Stimulated activated CD4-positive, alpha-beta T cell treated with anti-CD3 and anti-CD28 coated beads, Interleukin-4, amount 100 ng/mL, for 1 hour (primary cell): Measurements from ENCODE around the gene SYDE2.
"Not testable (repeated sequence)": the region's sequence is repeated elsewhere in the genome, so short reads cannot be mapped to it uniquely, and the experiment has no call there.

Source experiments
- DNase-seq: peaks from one replicate; pipeline ENCODE4 v3.0.0-alpha.2; 2020

The SYDE2 gene, protein sequence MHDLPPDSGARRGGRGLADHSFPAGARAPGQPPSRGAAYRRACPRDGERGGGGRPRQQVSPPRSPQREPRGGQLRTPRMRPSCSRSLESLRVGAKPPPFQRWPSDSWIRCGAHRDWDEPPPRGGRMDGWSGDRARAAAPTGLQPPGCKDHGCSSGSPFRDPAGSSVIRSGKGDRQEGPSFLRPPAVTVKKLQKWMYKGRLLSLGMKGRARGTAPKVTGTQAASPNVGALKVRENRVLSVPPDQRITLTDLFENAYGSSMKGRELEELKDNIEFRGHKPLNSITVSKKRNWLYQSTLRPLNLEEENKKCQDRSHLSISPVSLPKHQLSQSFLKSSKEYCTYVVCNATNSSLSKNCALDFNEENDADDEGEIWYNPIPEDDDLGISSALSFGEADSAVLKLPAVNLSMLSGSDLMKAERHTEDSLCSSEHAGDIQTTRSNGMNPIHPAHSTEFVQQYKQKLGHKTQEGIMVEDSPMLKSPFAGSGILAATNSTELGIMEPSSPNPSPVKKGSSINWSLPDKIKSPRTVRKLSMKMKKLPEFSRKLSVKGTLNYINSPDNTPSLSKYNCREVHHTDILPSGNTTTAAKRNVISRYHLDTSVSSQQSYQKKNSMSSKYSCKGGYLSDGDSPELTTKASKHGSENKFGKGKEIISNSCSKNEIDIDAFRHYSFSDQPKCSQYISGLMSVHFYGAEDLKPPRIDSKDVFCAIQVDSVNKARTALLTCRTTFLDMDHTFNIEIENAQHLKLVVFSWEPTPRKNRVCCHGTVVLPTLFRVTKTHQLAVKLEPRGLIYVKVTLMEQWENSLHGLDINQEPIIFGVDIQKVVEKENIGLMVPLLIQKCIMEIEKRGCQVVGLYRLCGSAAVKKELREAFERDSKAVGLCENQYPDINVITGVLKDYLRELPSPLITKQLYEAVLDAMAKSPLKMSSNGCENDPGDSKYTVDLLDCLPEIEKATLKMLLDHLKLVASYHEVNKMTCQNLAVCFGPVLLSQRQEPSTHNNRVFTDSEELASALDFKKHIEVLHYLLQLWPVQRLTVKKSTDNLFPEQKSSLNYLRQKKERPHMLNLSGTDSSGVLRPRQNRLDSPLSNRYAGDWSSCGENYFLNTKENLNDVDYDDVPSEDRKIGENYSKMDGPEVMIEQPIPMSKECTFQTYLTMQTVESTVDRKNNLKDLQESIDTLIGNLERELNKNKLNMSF

DNA sequence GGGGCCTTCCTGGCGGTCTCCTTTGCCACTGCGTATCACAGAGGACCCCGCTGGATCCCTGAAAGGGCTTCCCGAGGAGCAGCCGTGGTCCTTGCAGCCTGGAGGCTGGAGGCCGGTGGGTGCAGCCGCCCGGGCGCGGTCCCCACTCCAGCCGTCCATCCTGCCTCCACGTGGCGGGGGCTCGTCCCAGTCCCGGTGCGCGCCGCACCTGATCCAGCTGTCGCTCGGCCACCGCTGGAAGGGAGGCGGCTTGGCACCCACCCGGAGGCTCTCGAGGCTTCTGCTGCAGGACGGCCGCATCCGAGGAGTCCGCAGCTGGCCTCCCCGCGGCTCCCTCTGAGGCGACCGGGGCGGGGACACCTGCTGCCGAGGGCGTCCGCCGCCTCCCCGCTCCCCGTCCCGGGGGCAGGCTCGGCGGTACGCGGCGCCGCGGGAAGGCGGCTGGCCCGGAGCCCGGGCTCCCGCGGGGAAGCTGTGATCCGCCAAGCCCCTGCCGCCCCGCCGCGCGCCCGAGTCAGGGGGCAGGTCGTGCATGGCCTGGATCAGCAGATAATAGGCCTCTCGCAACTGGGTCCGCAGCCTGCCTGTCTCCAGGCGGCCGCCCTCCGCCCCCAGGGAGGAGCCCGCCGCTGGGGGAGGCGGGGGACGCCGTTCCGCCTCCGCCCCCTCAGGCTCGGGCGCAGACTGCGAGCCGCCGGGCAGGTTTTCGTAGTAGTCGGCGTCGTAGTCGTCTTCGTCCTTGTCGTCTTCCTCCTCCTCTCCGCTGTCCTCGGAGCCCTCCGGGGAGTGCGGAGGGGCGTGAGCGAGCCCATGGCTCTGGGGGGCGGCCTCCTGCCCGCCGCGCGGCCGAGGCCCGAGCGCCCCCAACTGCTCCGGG lies at the start of gene SYDE2:
SYDE2 (minus strand) TSS at position 554 of the 877 bp plus-strand sequence; CDS start at position 534, 20 bp downstream.
- peak; percentile 71 for DNase-seq

DNA sequence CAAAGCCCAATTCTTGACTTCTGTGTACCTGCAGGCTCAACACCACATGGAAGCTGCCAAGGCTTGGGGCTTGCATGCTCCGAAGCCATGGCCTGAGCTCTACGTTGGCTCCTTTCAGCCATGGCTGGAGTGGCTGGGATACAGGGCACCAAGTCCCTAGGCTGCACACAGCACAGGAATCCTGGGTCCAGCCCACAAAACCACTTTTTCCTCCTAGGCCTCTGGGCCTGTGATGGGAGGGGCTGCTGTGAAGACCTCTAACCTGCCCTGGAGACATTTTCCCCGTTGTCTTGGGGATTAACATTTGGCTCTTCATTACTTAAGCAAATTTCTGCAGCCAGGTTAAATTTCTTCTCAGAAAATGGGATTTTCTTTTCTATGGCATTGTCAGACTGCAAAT lies 48.2 kb upstream of the SYDE2 start:
- not testable (repeated sequence) for DNase-seq

DNA sequence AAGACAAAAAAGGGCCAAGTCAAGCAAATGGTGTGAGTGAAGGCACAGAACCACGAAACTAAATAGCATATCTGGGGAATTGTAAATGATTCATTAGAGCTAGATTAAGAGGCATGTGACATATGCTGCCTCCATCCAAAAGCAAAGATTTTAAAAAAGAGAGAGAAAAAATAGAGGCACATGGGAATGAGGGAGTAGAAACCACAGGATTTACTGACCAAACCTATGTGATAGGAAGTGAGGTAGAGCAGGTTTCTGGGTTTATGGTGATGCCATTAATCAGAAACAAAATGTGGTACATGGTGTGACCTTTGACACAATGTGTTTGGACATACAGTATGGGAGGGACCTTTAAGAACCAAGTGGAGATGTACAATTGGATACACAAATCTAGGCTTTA lies 45.1 kb upstream of the SYDE2 start:
- DNase-seq, result no peak

DNA sequence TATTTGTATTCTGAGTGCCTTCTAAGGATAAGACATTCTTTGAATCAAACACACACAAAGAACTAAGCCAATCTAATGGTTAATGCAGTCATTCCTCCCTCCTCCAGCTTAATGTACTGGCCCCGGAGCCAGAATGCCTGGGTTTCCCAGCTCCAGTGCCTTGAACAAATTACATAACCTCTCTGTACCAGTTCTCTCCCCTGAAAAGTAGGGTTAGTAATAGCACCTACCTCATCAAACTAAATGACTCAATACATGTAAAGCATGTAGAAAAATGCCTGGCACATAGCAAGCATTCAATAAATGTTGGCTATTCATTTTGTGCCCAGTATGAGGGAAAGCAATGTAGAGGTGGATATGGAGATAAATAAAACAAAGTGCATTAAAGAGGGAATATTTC lies 44.6 kb upstream of the SYDE2 start:
- no peak for DNase-seq

DNA sequence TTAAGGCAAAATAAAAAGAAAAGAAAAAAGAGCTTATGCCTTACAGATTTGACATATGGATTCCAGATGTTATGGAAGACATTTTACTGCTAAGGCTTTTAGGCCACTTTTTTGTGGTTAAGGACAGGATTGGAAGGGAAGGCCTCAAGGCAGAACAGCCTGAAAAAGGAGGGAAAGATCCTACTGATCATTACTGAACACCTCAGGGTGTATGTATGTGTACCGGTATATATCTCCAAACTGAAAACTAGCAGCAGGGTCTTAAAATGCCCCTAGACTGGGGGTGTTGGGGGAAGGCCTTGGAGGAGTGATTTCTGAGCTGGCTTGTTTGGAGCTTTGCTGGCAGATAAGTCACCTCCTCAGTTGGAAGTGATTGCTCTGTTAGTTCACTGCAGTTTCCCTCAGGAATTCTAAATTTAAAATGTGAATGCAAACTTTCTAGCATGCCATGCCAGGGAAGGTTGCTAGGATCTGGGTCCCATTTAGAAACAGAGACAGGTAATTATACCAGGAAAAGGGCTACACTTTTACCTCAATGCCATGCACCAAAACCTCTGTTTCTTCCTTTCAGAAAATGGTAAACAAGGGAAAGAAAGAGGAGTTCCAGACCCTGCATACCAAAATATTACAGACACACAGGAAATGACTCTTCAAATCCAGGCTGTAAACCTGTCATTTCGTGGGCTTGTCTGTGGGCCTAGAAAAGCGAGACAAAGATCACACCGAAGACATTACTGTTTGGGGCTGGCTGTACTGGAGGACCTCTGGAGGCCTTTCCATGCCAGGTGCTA lies 43.6 kb upstream of the SYDE2 start:
- no peak for DNase-seq

DNA sequence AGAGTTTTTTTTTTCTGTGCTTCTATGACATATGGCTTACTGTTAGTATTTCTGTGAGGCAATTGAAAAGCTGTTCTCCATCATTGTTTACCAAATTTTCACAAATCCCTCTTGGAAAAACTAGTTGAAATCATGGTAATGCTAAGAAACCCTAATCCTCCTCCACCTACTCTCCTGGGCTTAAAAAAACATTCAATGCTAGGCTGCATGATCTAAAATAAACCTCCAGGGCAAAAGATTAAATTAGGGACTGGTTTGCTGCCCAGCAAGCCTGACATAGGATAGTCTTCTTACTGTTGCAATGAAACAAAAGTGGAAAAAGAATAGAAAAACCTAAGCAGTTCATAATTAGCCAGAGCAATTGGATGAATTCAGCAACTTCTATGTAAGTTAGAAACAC lies 42.6 kb upstream of the SYDE2 start:
- no peak for DNase-seq

DNA sequence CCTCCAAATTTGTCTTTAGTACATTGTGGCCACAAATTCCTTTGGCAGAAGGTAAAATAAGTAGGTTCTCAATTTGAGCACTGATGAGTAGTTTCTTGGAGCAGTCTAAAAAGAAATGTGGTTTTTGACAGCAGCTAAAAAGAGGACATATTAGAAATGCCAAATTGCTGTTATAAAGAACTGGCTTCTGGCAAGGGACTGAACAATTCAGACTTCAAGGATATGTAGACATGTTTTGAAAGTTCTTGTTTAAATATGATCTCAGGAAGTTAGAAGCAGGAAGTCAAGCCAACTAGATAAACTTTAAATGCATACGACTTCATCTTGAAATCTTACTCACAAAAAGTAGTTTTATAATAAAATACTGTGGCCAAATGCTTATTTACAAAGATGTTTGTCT lies 39.8 kb upstream of the SYDE2 start:
- no peak for DNase-seq

DNA sequence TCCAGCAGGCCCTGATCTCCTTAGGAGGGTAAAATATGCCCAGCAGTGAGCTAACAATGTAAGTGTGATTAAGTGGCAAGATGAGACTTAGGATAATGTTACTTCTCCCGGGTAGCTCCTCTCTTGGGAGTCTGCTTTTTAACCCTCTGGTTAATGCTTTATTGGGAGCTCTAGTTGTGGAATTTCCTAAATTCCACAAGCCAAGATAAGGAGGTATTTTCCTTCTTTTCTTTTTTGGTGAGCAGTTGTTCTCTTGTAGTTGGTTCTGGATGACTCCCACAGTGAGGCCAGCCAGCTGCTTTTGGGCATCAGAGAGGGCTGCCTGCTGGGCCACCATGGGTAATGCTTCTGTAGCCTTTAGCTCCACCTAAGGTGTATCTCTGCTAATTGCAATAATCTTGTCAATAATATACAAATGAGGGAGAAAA lies 39.4 kb upstream of the SYDE2 start:
- no peak for DNase-seq

DNA sequence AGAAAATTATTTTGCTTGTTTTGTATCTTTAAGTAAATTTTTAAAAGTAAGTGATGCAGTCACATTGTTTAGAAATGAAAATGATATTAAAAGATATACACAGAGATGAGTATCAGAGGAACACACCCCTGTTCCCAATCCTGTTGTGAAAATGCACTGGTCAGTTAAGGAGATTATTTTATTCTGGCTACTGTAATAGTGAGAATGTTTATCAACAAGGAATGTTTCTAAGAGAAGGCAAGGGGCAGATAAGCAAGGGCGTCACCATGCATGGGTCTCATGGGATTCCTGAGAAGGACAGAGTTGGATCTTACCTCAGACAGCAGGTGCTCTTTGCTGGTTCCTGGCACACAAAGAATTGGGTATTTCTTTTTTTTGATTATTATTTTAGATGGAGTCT lies 36.8 kb upstream of the SYDE2 start:
- DNase-seq, result no peak

DNA sequence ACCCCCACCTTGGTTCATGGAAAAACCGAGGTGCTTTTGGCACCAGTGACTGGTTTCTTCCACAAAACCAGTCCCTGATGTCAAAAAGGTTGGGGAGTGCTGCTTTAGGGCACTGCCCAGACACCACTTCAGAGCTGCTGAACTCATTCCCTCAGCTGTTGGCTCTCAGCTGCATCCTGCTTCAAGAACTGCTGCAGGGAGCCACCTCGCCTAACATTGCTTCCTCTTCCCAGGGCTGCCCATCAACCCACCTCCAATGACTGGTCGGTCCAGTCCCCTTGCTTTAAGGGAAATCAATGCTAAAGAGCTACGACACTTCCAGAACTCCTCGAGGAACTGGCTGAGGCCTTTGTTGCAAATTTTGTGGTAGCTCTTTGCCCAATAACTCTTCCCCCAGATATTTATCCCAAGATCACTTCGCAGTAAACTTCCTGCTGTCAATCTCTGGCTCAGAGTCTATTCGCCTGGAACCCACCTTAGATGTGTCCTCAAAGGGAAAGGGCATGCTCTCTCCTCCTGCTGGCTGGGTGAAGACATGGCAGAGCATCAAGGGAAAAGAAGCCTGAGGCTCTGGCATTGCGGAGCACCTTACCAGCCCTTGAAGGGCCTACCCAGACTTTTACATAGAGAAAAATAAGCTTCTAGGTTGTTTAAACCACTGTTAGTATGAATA lies 29.6 kb upstream of the SYDE2 start:
- DNase-seq, result no peak

DNA sequence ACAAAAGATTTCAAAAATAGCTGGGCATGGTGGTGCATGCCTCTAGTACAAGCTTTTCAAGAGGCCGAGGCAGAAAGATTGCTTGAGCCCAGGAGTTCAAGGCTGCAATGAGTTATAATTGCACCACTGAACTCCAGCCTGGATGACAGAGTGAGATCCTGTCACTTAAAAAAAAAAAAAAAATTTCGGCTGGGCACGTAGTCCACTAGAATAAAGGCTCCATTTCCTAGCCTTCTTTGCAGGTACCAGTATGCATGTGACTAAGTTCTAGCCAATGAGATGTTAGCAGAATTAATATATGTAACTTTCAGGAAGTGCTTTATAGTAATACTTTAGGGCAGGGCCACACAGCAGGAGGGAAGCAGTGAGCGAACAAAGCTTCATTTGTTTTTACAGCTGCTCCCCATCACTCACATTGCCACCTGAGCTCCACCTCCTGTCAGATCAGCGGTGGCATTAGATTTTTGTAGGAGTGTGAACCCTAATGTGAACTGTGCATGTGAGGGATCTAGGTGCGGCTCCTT lies 28.8 kb upstream of the SYDE2 start:
- no peak for DNase-seq

DNA sequence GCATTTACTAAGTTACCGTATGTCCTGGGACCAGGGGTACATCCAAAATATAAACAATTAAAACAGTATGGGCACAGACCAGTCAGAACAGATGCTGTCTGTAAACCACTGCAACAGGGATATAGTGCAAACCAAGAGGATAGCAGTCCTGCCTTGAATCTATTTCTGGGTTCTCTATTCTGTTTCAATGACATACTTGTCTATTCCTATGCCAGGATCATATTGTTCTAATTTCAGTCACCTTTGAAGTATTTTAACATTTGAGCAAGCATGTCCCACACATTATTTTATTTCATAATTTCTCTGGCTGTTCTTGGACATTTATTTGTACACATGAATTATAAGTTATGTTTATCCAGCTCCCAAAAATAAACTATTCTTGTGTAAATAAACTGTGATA lies 28.2 kb upstream of the SYDE2 start:
- no peak for DNase-seq

DNA sequence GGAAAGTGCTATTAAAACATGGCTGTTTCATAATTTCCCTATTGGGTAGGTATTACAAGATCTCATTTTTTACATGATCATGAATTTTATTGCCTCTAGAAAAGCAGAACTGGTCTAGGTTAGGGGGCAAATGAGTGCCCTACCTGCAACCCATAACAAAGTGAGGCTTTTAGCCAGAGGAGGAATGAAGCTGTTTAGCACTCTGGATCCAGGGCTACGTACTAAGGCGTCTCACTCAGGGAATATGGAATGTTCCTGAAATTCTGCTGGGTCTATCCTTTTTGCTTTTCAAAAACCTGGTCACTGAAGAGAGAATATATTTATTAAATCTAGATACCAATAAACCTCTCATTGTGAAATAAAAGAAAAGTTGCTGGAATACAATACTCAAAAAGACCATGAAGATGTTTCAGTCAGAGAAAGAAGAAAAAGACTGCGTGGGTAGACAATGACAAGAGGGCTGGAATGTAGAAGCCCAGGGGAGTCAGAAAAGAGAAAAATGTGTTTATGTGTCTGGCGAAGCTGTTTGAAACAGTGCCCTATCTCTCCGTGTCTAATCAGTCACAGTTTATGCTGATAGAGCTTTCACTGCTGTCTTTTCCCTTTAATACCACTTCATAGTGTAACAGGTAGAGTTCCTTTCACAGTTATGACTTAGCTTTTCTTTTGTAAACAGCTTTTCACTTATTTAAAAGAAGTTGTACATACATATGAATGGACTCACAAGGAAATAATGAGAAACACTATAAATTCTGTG lies 25.0 kb upstream of the SYDE2 start:
- no peak for DNase-seq

DNA sequence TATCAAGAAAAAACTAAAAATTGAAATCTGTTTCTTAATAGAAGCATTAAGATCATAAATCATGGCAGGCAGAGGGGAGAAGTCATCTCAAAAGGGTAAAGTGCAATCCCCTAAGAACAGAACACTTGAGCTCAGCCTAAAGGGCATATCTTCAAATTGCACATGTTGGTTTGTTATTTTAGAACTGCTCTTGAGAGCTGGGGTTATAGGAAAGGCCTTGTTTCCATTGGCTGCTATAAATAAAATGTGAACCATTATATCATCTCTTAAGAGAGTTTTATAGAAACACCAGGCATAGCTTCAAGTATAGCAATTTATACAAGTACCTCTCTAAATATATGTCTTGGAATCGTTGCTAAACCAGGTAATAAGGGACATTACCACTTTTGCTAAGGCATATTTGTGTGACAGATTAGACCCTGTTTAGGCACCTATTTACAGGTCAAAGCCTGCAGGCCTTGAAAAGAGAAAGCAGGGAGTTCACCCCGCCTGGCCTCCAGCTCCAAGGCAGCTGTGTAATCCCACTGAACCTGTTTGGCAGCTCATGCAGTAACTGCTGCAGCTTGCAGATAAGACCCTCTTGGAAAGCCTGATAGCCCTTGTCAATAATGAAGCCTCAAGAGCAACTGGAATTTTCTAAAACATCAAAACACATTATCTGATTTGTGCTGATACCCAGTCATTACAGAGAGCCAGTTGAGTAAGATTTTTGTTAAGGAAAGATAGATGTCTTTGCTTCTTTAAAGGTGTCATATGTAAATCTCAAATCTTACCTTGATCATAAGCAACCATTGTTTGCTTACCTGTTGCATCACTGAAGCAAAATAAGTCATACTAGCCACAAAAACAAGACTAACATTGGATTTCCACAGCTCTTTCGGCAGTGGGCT lies 24.2 kb upstream of the SYDE2 start:
- DNase-seq, result no peak

DNA sequence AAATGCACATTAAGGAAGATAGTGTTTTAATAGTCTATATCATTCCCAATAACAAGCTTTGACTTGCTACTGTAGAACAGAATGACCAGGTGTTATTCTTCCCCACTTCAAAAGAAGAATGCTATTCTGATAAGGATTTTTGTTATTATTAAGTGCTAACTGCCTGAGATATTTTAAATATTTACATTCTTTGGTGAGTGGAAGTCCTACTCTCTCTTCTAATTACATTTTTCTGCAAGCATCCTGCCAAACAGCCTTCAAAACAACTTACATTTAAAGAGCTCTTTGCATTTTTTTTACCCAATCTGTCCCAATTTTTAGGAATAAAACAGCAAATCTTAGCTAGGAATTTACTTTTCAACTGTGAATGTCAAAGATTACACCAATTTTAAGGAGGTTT lies 23.5 kb upstream of the SYDE2 start:
- no peak for DNase-seq

DNA sequence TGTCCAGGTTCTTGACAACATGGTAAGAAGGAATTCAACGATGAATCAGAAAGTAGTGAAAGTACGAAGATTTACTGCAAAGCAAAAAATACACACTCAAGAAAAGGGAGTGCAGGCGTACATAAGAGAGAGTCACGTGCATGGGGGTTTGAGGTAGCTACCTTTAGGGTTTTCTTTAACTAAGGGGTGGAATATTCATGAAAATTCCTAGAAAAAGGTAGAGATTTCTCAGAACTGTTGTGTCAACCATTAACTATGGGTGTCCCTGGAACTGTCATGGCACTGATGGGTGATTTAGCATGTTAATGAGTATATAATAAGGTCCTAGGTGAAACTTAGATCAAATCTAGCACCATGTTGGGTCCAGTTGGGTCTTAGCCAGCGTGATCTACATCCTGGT lies 22.5 kb upstream of the SYDE2 start:
- DNase-seq, result no peak

DNA sequence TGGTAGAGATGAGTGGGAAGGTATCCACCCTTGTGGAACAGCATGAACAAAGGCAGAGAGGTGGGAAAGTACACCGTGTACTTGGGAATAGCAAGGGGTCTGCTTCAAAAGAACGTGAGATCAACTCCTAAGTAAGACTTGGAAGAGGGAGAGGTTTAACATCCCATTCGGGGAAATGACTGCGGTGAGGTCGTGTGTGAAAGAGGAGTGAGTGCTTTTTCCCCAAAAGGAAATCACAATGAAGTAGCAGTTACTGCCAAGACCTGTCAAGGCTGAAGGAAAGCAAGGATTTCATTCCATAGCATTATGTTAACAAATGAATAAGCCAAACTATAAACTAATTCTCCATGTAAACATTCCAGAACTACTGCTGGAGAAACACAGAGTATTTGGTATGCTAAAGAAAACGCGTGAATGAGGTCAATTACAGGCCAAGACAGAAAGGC lies 20.0 kb upstream of the SYDE2 start:
- DNase-seq, result no peak

DNA sequence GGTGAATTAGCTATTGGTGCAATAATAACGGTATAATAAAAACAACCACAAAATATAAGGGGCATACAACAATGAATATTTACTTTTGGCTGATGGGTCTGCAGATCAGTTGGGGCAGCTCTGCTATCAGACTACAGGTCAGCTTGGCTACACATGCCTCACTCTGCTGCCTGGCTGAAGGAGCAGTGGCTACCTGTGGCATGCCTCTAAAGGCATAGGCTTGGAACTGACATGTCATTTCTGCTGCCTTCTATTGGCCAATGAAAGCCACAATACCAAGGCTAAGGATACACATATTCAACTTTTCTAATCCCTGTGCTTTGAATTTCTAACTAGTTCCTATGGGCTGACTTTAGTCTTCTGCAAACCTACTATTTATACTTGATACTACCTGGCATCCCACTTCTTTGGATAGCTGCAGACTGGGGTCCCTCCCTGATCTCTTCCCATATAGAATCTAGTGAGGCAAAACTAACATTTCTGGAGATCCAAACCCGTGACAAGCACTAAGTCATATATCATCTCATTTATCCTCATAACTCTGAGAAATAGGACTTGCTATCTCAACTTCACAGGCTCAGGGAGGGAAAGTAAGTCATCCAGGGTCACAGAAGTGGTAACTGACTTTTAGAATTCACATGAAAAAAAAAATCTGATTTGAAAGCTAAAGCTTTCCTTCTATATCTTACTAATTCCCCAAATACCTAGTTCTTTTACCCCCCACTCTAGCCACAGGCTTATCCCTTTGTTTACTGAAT lies 19.2 kb upstream of the SYDE2 start:
- DNase-seq, result no peak
